ENCODE data around the gene ZFP64.

- TF ChIP-seq CTCF (IDR thresholded peaks at IDR 0.05; ENCODE audit: low read depth, low read length) (no peak), EZH2phosphoT487 (IDR thresholded peaks at IDR 0.05; ENCODE audit: low read depth) (no peak)
Measured at GRCh38 chr20:52213995-52214394, 22.4 kb upstream of the ZFP64 start.
